22Rv1 (cell line): Measurements from ENCODE around the gene PPCDC.

Source experiments
- CTCF ChIP-seq: fragments of 450-650 bp; IDR thresholded peaks from 2 replicates; pipeline ENCODE4 v1.5.1; 2017; ENCODE audit warnings: mild to moderate bottlenecking
- ZFX ChIP-seq: fragments of 450-650 bp; IDR thresholded peaks from 2 replicates; pipeline ENCODE4 v1.6.1; 2017; ENCODE audit warnings: antibody characterized with exemption, borderline replicate concordance

DNA sequence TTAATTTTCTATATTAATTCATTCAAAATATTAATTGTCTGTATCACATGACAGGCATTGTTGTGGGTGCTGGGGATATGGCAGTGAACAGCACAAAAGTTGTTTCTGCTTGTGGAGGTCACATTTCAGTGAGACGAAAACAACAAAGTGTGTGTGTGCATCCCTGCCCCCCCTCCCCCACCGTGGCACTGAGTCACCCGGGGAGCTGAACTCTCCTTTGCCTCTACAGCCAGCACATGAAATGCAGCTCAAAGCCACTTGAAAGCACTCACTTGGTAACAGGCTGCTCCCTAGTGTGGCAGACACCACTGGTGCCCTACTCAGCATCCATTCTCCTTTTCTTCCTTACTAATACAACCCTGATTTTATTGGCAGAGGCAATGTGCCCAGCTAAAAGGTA, 44.9 kb upstream of the PPCDC start:
- TF ChIP-seq CTCF (no peak), ZFX (no peak)
